HL-60/S4 treated with phorbol 12-myristate 13-acetate at 8.2 ng/mL for 4 days and 3 days (cell line): ENCODE data around the gene FKBP14.

Experiments used
- in situ Hi-C: fragments of 300-500 bp; cut with MboI; formaldehyde crosslinking; loops from 2 replicates; pipeline ENCODE4 v1.15.0; 2022; ENCODE audit warnings: low sequenced_read_pairs

FKBP14 gene

GRCh38 chr7:29996321-29996720 lies 30.2 kb downstream of the FKBP14 start:
- in situ Hi-C loops, result no loop called here

GRCh38 chr7:29995652-29996051 lies 30.9 kb downstream of the FKBP14 start:
- in situ Hi-C loops, result no loop called here

GRCh38 chr7:29993140-29993539 lies 33.4 kb downstream of the FKBP14 start:
- in situ Hi-C loops, result no loop called here

- in situ Hi-C loops, result no loop called here
Observed at GRCh38 chr7:29991937-29992336, 34.6 kb downstream of the FKBP14 start.

GRCh38 chr7:29990931-29991330 lies 35.6 kb downstream of the FKBP14 start:
- in situ Hi-C loops, result no loop called here

- in situ Hi-C loops, result no loop called here
Observed at GRCh38 chr7:29989257-29989995, 37.1 kb downstream of the FKBP14 start, which contains the start of gene SCRN1. Gene SCRN1 (minus strand): TSS chr7:29989801. CDS start chr7:29969067, 20,734 bp downstream.

GRCh38 chr7:29988424-29989256 lies 37.9 kb downstream of the FKBP14 start:
- in situ Hi-C loops, result no loop called here

GRCh38 chr7:29987811-29988317 lies 38.6 kb downstream of the FKBP14 start:
- in situ Hi-C loops, result no loop called here

GRCh38 chr7:29987083-29987482 lies 39.4 kb downstream of the FKBP14 start:
- in situ Hi-C loops, result no loop called here

- in situ Hi-C loops, result no loop called here
Observed at GRCh38 chr7:29980151-29980550, 46.4 kb downstream of the FKBP14 start.

- in situ Hi-C loops, result no loop called here
Observed at GRCh38 chr7:29977886-29978651, 48.4 kb downstream of the FKBP14 start.

- in situ Hi-C loops, result no loop called here
Observed at GRCh38 chr7:29976673-29977415, 49.7 kb downstream of the FKBP14 start.

- in situ Hi-C loops, result no loop called here
Observed at GRCh38 chr7:29976266-29976665, 50.2 kb downstream of the FKBP14 start.

- in situ Hi-C loops, result no loop called here
Observed at GRCh38 chr7:29975561-29975960, 50.9 kb downstream of the FKBP14 start.

- in situ Hi-C loops, result no loop called here
Observed at GRCh38 chr7:29974286-29974685, 52.2 kb downstream of the FKBP14 start.

GRCh38 chr7:29972315-29972669 lies 54.2 kb downstream of the FKBP14 start:
- in situ Hi-C loops, result no loop called here

GRCh38 chr7:29971566-29972314 lies 54.8 kb downstream of the FKBP14 start:
- in situ Hi-C loops, result no loop called here

- in situ Hi-C loops, result no loop called here
Observed at GRCh38 chr7:29970158-29970557, 56.3 kb downstream of the FKBP14 start.

- in situ Hi-C loops, result no loop called here
Observed at GRCh38 chr7:29969738-29970137, 56.8 kb downstream of the FKBP14 start.
